Ascending aorta (tissue), 2 donors: ENCODE data around the gene BCR. TPM values are rescaled to one million over a fixed set of nuclear protein-coding genes. Genes with fewer than 3 reads are reported as not detected.

Experiments used
- DNase-seq, 2 donors: peaks; one replicate each; pipeline ENCODE4 v3.0.0-alpha.2; 2019; ENCODE audit warnings: low spot score in 2 of 2
- H3K27ac ChIP-seq, 2 donors: fragments of 200-600 bp; sonication (generic); one replicate each; pipeline ENCODE4 v1.5.1; 2016 to 2017; ENCODE audit warnings: mild to moderate bottlenecking in 1 of 2
- H3K27me3 ChIP-seq: fragments of 200-600 bp; sonication (generic); one replicate; pipeline ENCODE4 v1.5.1; 2017
- H3K36me3 ChIP-seq, 2 donors: fragments of 200-600 bp; sonication (generic); one replicate each; pipeline ENCODE4 v1.5.1; 2016
- H3K4me1 ChIP-seq, 2 donors: fragments of 200-600 bp; sonication (generic); one replicate each; pipeline ENCODE4 v1.5.1; 2016 to 2017; ENCODE audit warnings: mild to moderate bottlenecking in 1 of 2
- H3K4me3 ChIP-seq, 2 donors: fragments of 200-600 bp; sonication (generic); one replicate each; pipeline ENCODE4 v1.5.1; 2016 to 2017; ENCODE audit warnings: mild to moderate bottlenecking in 1 of 2
- H3K9me3 ChIP-seq, 2 donors: fragments of 200-600 bp; sonication (generic); one replicate each; pipeline ENCODE4 v1.5.1; 2016
- CTCF ChIP-seq, 3 experiments: fragments of 200-600 bp in 2 of 3; fragments of 450-650 bp in 1 of 3; sonication (generic) in 2 of 3; IDR thresholded peaks; one replicate each; pipeline ENCODE4 v1.5.1; 2016 to 2019; ENCODE audit warnings: antibody characterized with exemption in 3 of 3, mild to moderate bottlenecking in 1 of 3, moderate library complexity in 1 of 3
- intact Hi-C: fragments of 100-400 bp; cut with DNase I; formaldehyde crosslinking; loops from one replicate; pipeline ENCODE4 v1.15.1; 2023
- total RNA-seq: library from RNA; depleted of rRNA; stranded (reverse); fragments of >200 nt; gene quantifications from one replicate; pipeline ENCODE4 v1.1.0, GENCODE V29; 2016

BCR gene
- total RNA-seq, 1 donor from 2014 or later: 216 TPM

- H3K36me3 ChIP-seq: no peaks in the 10 kb centered on the region
- H3K4me1 ChIP-seq: peaks cover 8 to 80% of the 10 kb centered on the region in 2 donors
- no peak overlapping the region for H3K4me3 ChIP-seq
- intact Hi-C loops: no loop called here
- peak overlapping the region; percentile 58 to 75 for H3K27ac ChIP-seq
- DNase-seq: no peak
- no peak for TF ChIP-seq CTCF (IDR thresholded peaks at IDR 0.05)
- no peaks in the 10 kb centered on the region for H3K9me3 ChIP-seq
- H3K27me3 ChIP-seq: no peaks in the 10 kb centered on the region
Measured at GRCh38 chr22:23217171-23218052, 37.1 kb downstream of the BCR start.

- peak overlapping the region in 1 of 2 donors; percentile 27 for H3K4me3 ChIP-seq
- no peaks in the 10 kb centered on the region for H3K9me3 ChIP-seq
- H3K27ac ChIP-seq: peak overlapping the region; percentile 58 to 75
- H3K27me3 ChIP-seq: no peaks in the 10 kb centered on the region
- peaks cover 8 to 79% of the 10 kb centered on the region in 2 donors for H3K4me1 ChIP-seq
- no peaks in the 10 kb centered on the region for H3K36me3 ChIP-seq
- intact Hi-C loops: no loop called here
- no peak for TF ChIP-seq CTCF (IDR thresholded peaks at IDR 0.05)
- DNase-seq: no peak
Measured at GRCh38 chr22:23218053-23218866, 38.0 kb downstream of the BCR start.

- Histone ChIP-seq H3K27ac (peak overlapping the region; percentile 58 to 75), H3K9me3 (no peaks in the 10 kb centered on the region), H3K27me3 (no peaks in the 10 kb centered on the region), H3K4me1 (peaks cover 8 to 85% of the 10 kb centered on the region in 2 donors), H3K36me3 (no peaks in the 10 kb centered on the region), H3K4me3 (peak overlapping the region in 1 of 2 donors; percentile 27)
- no peak for TF ChIP-seq CTCF (IDR thresholded peaks at IDR 0.05)
- intact Hi-C loops: no loop called here
- DNase-seq: no peak
Measured at GRCh38 chr22:23218867-23219251, 38.5 kb downstream of the BCR start.

- H3K36me3 ChIP-seq: no peaks in the 10 kb centered on the region
- no peak for TF ChIP-seq CTCF (IDR thresholded peaks at IDR 0.05)
- peak overlapping the region; percentile 58 to 75 for H3K27ac ChIP-seq
- intact Hi-C loops: no loop called here
- H3K4me1 ChIP-seq: peaks cover 8 to 86% of the 10 kb centered on the region in 2 donors
- no peaks in the 10 kb centered on the region for H3K9me3 ChIP-seq
- no peak for DNase-seq
- H3K4me3 ChIP-seq: peak overlapping the region in 1 of 2 donors; percentile 9
- H3K27me3 ChIP-seq: no peaks in the 10 kb centered on the region
Measured at GRCh38 chr22:23219317-23219716, 39.0 kb downstream of the BCR start.

GRCh38 chr22:23219822-23220484 is 39.6 kb downstream of the BCR start:
- DNase-seq: peak in 1 of 2 donors; percentile 79
- peaks cover 8 to 88% of the 10 kb centered on the region in 2 donors for H3K4me1 ChIP-seq
- H3K27me3 ChIP-seq: no peaks in the 10 kb centered on the region
- no peaks in the 10 kb centered on the region for H3K36me3 ChIP-seq
- no peaks in the 10 kb centered on the region for H3K9me3 ChIP-seq
- no peak overlapping the region for H3K4me3 ChIP-seq
- intact Hi-C loops: no loop called here
- no peak for TF ChIP-seq CTCF (IDR thresholded peaks at IDR 0.05)
- peak overlapping the region; percentile 6 to 75 for H3K27ac ChIP-seq
